ENCODE measurements around the gene TUSC2. TPM values are rescaled to one million over a fixed set of nuclear protein-coding genes. Genes with fewer than 3 reads are reported as not detected.

The TUSC2 gene
- total and polyA plus RNA-seq, 2 of the 13 experiments (the other 11 are each of a cell fraction or from before 2014, with no cell fraction given) = 36.7 to 39.1 TPM

GRCh38 chr3:50325497-50326181 is 2.4 kb downstream of the TUSC2 start:
- POLR2A ChIA-PET = interaction anchor here (0.5 to 13.0 kb wide), 3 partner anchors 11 to 25 kb away, joined by 4 to 222 read pairs (median 58); partner anchors contain the start of genes HYAL1, HYAL3 and NAA80

GRCh38 chr3:50325113-50325480 is 2.9 kb downstream of the TUSC2 start:
- Histone ChIP-seq H4K20me1 (ENCODE audit: insufficient read depth, low read length) (no peaks in the 10 kb centered on the region), H3K9me3 (ENCODE audit: low read length) (no peaks in the 10 kb centered on the region), H3K4me3 (replicated peaks in 1 of 3; ENCODE audit: insufficient read depth in 1 of 3, low read depth in 2 of 3, low read length in 3 of 3) (no peak overlapping the region), H2AFZ (ENCODE audit: low read length) (no peak overlapping the region), H3K9ac (ENCODE audit: insufficient read depth, low read depth, low read length) (no peak overlapping the region), H3K79me2 (ENCODE audit: insufficient read depth, low read length) (peaks cover 21% of the 10 kb centered on the region), H3K4me1 (ENCODE audit: insufficient read depth, low read length) (peaks cover 65% of the 10 kb centered on the region), H3K27me3 (ENCODE audit: control insufficient read depth in 1 of 2, insufficient read depth in 2 of 2, low read length in 2 of 2) (no peaks in the 10 kb centered on the region; a peak in 1 of 5 replicates), H3K36me3 (replicated peaks in 1 of 2; ENCODE audit: control insufficient read depth in 1 of 2, insufficient read depth in 2 of 2, low read length in 2 of 2) (peaks cover 1 to 17% of the 10 kb centered on the region in 2 experiments), H3K27ac (ENCODE audit: extremely low read length, insufficient read depth, low read length) (no peak overlapping the region), H3K4me2 (ENCODE audit: low read depth, low read length) (no peak overlapping the region)
- ChIA-PET POLR2A (interaction anchor here (0.5 to 13.0 kb wide), 5 partner anchors 11 to 61 kb away, joined by 3 to 222 read pairs (median 5); partner anchors contain the start of genes HYAL1, HYAL3, LSMEM2 and NAA80), CTCF (ENCODE audit: low intra/inter-chr PET ratio, low total read pairs) (interaction anchor here (1.1 to 1.5 kb wide), 4 partner anchors 22 to 67 kb away, joined by 4 to 14 read pairs (median 7); partner anchors contain the start of genes HYAL1 and IFRD2)
- DNase-seq (ENCODE audit: low spot score) (no peak), FAIRE-seq (no peak), ATAC-seq (no peak)
- intact Hi-C loops (cut with micrococcal nuclease; ENCODE audit: unreplicated experiment) (no loop called here), in situ Hi-C loops (cut with HindIII; ENCODE audit: extremely low pct_ligation_motif_present, low pct_unique_long_range_greater_than_20kb) (no loop called here)
- 86% methylated on average over 1 of the region's 2 CpGs for WGBS (ENCODE audit: low lambda C conversion rate)
- TF ChIP-seq NFKBIZ (CRISPR knock-in tag; IDR thresholded peaks at IDR 0.05) = no peak
- no peak for TF ChIP-seq THAP9 (CRISPR knock-in tag; IDR thresholded peaks at IDR 0.05; ENCODE audit: borderline replicate concordance)
- no peak for TF ChIP-seq ZNF281 (CRISPR knock-in tag; IDR thresholded peaks at IDR 0.05; ENCODE audit: borderline replicate concordance)
- no peak for TF ChIP-seq NRL (CRISPR knock-in tag; IDR thresholded peaks at IDR 0.05; ENCODE audit: borderline replicate concordance)
- no peak for TF ChIP-seq KMT2B (CRISPR knock-in tag; IDR thresholded peaks at IDR 0.05)
- TF ChIP-seq ATF2 (CRISPR knock-in tag; IDR thresholded peaks at IDR 0.05) = no peak
- no peak for TF ChIP-seq PCBP2 (optimal IDR thresholded peaks at IDR 0.05; ENCODE audit: low read depth, low read length, poor library complexity, severe bottlenecking)
- BruUV-seq (replicated peaks) = no TSS peak

More at GRCh38 chr3:50325497-50326181, 2.4 kb downstream of the TUSC2 start:
- TF ChIP-seq AGO2 (optimal IDR thresholded peaks at IDR 0.05; ENCODE audit: low read depth, low read length) (peak; percentile 26), ZNF7 (CRISPR knock-in tag; IDR thresholded peaks at IDR 0.05) (no peak)
- in situ Hi-C loops (cut with HindIII; ENCODE audit: extremely low pct_ligation_motif_present, low pct_unique_long_range_greater_than_20kb) (no loop called here), intact Hi-C loops (cut with micrococcal nuclease; ENCODE audit: unreplicated experiment) (no loop called here)
- no peak overlapping the region for H3K4me2 ChIP-seq (ENCODE audit: low read depth, low read length)
- no peaks in the 10 kb centered on the region; a peak in 1 of 5 replicates for H3K27me3 ChIP-seq (ENCODE audit: control insufficient read depth in 1 of 2, insufficient read depth in 2 of 2, low read length in 2 of 2)
- H3K9me3 ChIP-seq (ENCODE audit: low read length) = no peaks in the 10 kb centered on the region
- no peak for FAIRE-seq
- ATAC-seq = no peak
- H3K27ac ChIP-seq (ENCODE audit: extremely low read length, insufficient read depth, low read length) = no peak overlapping the region
- no TSS peak for BruUV-seq (replicated peaks)
- H3K79me2 ChIP-seq (ENCODE audit: insufficient read depth, low read length) = peaks cover 16% of the 10 kb centered on the region
- no peak for DNase-seq (ENCODE audit: low spot score)
- peaks cover 5 to 23% of the 10 kb centered on the region in 2 experiments for H3K36me3 ChIP-seq (replicated peaks in 1 of 2; ENCODE audit: control insufficient read depth in 1 of 2, insufficient read depth in 2 of 2, low read length in 2 of 2)
- no peak overlapping the region for H3K4me3 ChIP-seq (replicated peaks in 1 of 3; ENCODE audit: insufficient read depth in 1 of 3, low read depth in 2 of 3, low read length in 3 of 3)
- no peak overlapping the region for H3K9ac ChIP-seq (ENCODE audit: insufficient read depth, low read depth, low read length)
- 90% methylated on average over 6 of the region's 11 CpGs for WGBS (ENCODE audit: low lambda C conversion rate)
- H3K4me1 ChIP-seq (ENCODE audit: insufficient read depth, low read length) = peaks cover 60% of the 10 kb centered on the region
- no peak overlapping the region for H2AFZ ChIP-seq (ENCODE audit: low read length)
- CTCF ChIA-PET (ENCODE audit: low intra/inter-chr PET ratio, low total read pairs) = no interaction called here
- no peaks in the 10 kb centered on the region for H4K20me1 ChIP-seq (ENCODE audit: insufficient read depth, low read length)

Data from HepG2 (cell line).